SK-N-SH (cell line): Measurements from ENCODE around the gene FYCO1. TPM values are rescaled to one million over a fixed set of nuclear protein-coding genes. Genes with fewer than 3 reads are reported as not detected.

Experiments
- CTCF ChIA-PET: fragments of 300-600, 350-600 bp; formaldehyde crosslinking; extraction: SDS; loops from one replicate; lab custom pipeline; 2021; lab: Yijun Ruan, JAX
- POLR2A ChIA-PET: fragments of 350-600 bp; sonication (Branson Sonifier 250); formaldehyde crosslinking; extraction: SDS; loops from one replicate; lab custom pipeline; 2020; ENCODE audit warnings: antibody characterized with exemption, inconsistent platforms; lab: Yijun Ruan, JAX
- DNase-seq: peaks from one replicate; pipeline ENCODE4 v3.0.0; 2012
- H2AFZ ChIP-seq: fragments of 200-600 bp; sonication (generic); 2 replicates; pipeline ENCODE4 v1.8.1; 2016; ENCODE audit warnings: antibody characterized with exemption, mild to moderate bottlenecking, low read depth
- H3F3A ChIP-seq: fragments of 200-600 bp; sonication (generic); replicated peaks from 2 replicates; pipeline ENCODE3; 2016; ENCODE audit warnings: antibody characterized with exemption, mild to moderate bottlenecking; ENCODE audit not compliant: insufficient read depth
- H3K27ac ChIP-seq, 2 experiments: fragments of 200-500 bp in 1 of 2; fragments of 200-600 bp in 1 of 2; sonication (Bioruptor generic) in 1 of 2; sonication (generic), shearing (Covaris generic) in 1 of 2; 2 replicates each; pipeline versions ENCODE4 v1.5.1 to v1.6.1; 2014 to 2016; ENCODE audit warnings: low read depth in 2 of 2, inconsistent platforms in 1 of 2, low read length in 1 of 2, mild to moderate bottlenecking in 1 of 2, mixed read lengths in 1 of 2
- H3K27me3 ChIP-seq: fragments of 200-600 bp; sonication (generic), shearing (Covaris generic); 2 replicates; pipeline ENCODE4 v1.6.1; 2016; ENCODE audit warnings: mixed run types; ENCODE audit not compliant: insufficient read depth
- H3K36me3 ChIP-seq, 2 experiments: fragments of 200-500 bp in 1 of 2; fragments of 200-600 bp in 1 of 2; sonication (Bioruptor generic) in 1 of 2; sonication (generic) in 1 of 2; replicated peaks in 1 of 2; 2 replicates each; pipeline versions ENCODE3 to v1.5.1; 2014 to 2016; ENCODE audit warnings: low read length in 1 of 2, mild to moderate bottlenecking in 1 of 2; ENCODE audit not compliant: insufficient read depth in 2 of 2, control insufficient read depth in 1 of 2
- H3K4me1 ChIP-seq, 2 experiments: fragments of 200-500 bp in 1 of 2; fragments of 200-600 bp in 1 of 2; sonication (Bioruptor generic) in 1 of 2; sonication (generic), shearing (Covaris generic) in 1 of 2; 2 replicates each; pipeline versions ENCODE4 v1.5.1 to v1.6.1; 2014 to 2016; ENCODE audit warnings: low read depth in 1 of 2, low read length in 1 of 2, mixed run types in 1 of 2; ENCODE audit not compliant: insufficient read depth in 2 of 2, control insufficient read depth in 1 of 2
- H3K4me2 ChIP-seq: fragments of 200-600 bp; sonication (generic), shearing (Covaris generic); 2 replicates; pipeline ENCODE4 v1.6.1; 2017; ENCODE audit warnings: mixed run types
- H3K4me3 ChIP-seq, 2 experiments: fragments of 200-500 bp in 1 of 2; fragments of 200-600 bp in 1 of 2; sonication (Bioruptor generic) in 1 of 2; sonication (generic), shearing (Covaris generic) in 1 of 2; 2 replicates each; pipeline versions ENCODE4 v1.5.1 to v1.8.1; 2014 to 2016; ENCODE audit warnings: low read depth in 2 of 2, inconsistent platforms in 1 of 2, low read length in 1 of 2, mild to moderate bottlenecking in 1 of 2, mixed read lengths in 1 of 2, moderate library complexity in 1 of 2
- H3K79me2 ChIP-seq: fragments of 200-600 bp; sonication (generic); 2 replicates; pipeline ENCODE4 v1.8.1; 2017; ENCODE audit warnings: mild to moderate bottlenecking; ENCODE audit not compliant: insufficient read depth
- H3K9ac ChIP-seq: fragments of 200-600 bp; sonication (generic); 2 replicates; pipeline ENCODE4 v1.6.1; 2017; ENCODE audit warnings: mixed run types
- H3K9me2 ChIP-seq: fragments of 200-600 bp; sonication (generic); 2 replicates; pipeline ENCODE4 v1.6.1; 2017; ENCODE audit warnings: mixed run types
- H3K9me3 ChIP-seq: fragments of 200-600 bp; sonication (generic); 2 replicates; pipeline ENCODE4 v1.6.1; 2017; ENCODE audit warnings: mixed run types, mild to moderate bottlenecking, moderate library complexity
- H4K20me1 ChIP-seq: fragments of 200-600 bp; sonication (generic); 2 replicates; pipeline ENCODE4 v1.6.1; 2017; ENCODE audit warnings: mild to moderate bottlenecking, mixed run types; ENCODE audit not compliant: insufficient read depth
- CHD2 ChIP-seq: fragments of 150-350 bp; IDR thresholded peaks from 2 replicates; pipeline ENCODE4 v1.6.1; 2018; ENCODE audit warnings: low read length; ENCODE audit not compliant: partially characterized antibody
- EP300 ChIP-seq, 2 experiments: IDR thresholded peaks; 2 replicates each; pipeline versions ENCODE4 v1.4.0 to v1.6.1; 2012; ENCODE audit warnings: borderline replicate concordance in 1 of 2, low read depth in 1 of 2, low read length in 1 of 2
- EZH2phosphoT487 ChIP-seq: fragments of 200-600 bp; sonication (generic); IDR thresholded peaks from 2 replicates; pipeline ENCODE4 v1.6.1; 2017; ENCODE audit warnings: low read depth, mixed run types, mild to moderate bottlenecking, antibody characterized with exemption, moderate library complexity, borderline replicate concordance
- FOSL2 ChIP-seq: IDR thresholded peaks from 2 replicates; pipeline ENCODE4 v1.4.0; 2012; ENCODE audit warnings: low read depth, mild to moderate bottlenecking, moderate library complexity, borderline replicate concordance
- FOXJ3 ChIP-seq: sonication (generic); formaldehyde crosslinking; IDR thresholded peaks from 2 replicates; pipeline ENCODE4 v1.5.1; 2020; ENCODE audit warnings: mild to moderate bottlenecking, missing genetic modification reagents
- GABPA ChIP-seq: IDR thresholded peaks from 2 replicates; pipeline ENCODE4 v1.4.0; 2012; ENCODE audit warnings: low read depth, mild to moderate bottlenecking
- GATA2 ChIP-seq: sonication (generic); formaldehyde crosslinking; IDR thresholded peaks from 2 replicates; pipeline ENCODE4 v1.5.0; 2020; ENCODE audit warnings: mild to moderate bottlenecking, missing genetic modification reagents
- MEF2A ChIP-seq: IDR thresholded peaks from 2 replicates; pipeline ENCODE4 v1.4.0; 2012; ENCODE audit warnings: low read depth, borderline replicate concordance
- MXI1 ChIP-seq: IDR thresholded peaks from 2 replicates; pipeline ENCODE4 v1.6.1; 2012; ENCODE audit warnings: mild to moderate bottlenecking, low read depth, low read length, improper control_type of control experiment
- NRF1 ChIP-seq: IDR thresholded peaks from 2 replicates; pipeline ENCODE4 v1.6.1; 2012; ENCODE audit warnings: low read depth, mild to moderate bottlenecking, low read length
- RAD21 ChIP-seq: IDR thresholded peaks from 2 replicates; pipeline ENCODE4 v1.6.1; 2012; ENCODE audit warnings: mild to moderate bottlenecking, low read length
- RFX5 ChIP-seq: IDR thresholded peaks from 2 replicates; pipeline ENCODE4 v1.6.1; 2012; ENCODE audit warnings: mild to moderate bottlenecking, improper control_type of control experiment, low read length
- SMC3 ChIP-seq: IDR thresholded peaks from 2 replicates; pipeline ENCODE4 v1.6.1; 2012; ENCODE audit warnings: low read depth, low read length, improper control_type of control experiment
- TCF12 ChIP-seq: IDR thresholded peaks from 2 replicates; pipeline ENCODE4 v1.4.0; 2012
- YY1 ChIP-seq: IDR thresholded peaks from 2 replicates; pipeline ENCODE4 v1.4.0; 2012; ENCODE audit warnings: low read depth, mild to moderate bottlenecking
- WGBS: methylation state at CpG from one replicate; pipeline ENCODE4 v1.1.6; 2017; ENCODE audit warnings: low lambda C conversion rate; 5-methylcytosine and 5-hydroxymethylcytosine counted together
- polyA plus RNA-seq, 3 experiments: library from polyadenylated mRNA; depleted of rRNA; stranded (reverse); fragments of >200 nt; gene quantifications; 2 replicates each; pipeline ENCODE4 v1.2.3, GENCODE V29; 2012
- TF ChIP-seq, protein P1 (sequence below): fragments of 200-600 bp; sonication (generic); IDR thresholded peaks from 2 replicates; pipeline ENCODE4 v1.6.1; 2017; ENCODE audit warnings: antibody characterized with exemption, mild to moderate bottlenecking, moderate library complexity
- TF ChIP-seq, protein P2 (sequence below): IDR thresholded peaks from 2 replicates; pipeline ENCODE4 v1.4.0; 2012; ENCODE audit warnings: low read depth, borderline replicate concordance
- TF ChIP-seq, protein P3 (sequence below): IDR thresholded peaks from 2 replicates; pipeline ENCODE4 v1.6.1; 2012; ENCODE audit warnings: mild to moderate bottlenecking, low read depth, low read length, moderate library complexity
- TF ChIP-seq, protein P4 (sequence below): IDR thresholded peaks from 2 replicates; pipeline ENCODE4 v1.4.0; 2012; ENCODE audit warnings: low read depth, borderline replicate concordance
- TF ChIP-seq, protein P5 (sequence below): IDR thresholded peaks from 2 replicates; pipeline ENCODE4 v1.4.0; 2012; ENCODE audit warnings: low read depth

Gene FYCO1
- polyA plus RNA-seq, 1 of the 3 experiments (the other 2 are of a cell fraction): 5.5 TPM

DNA sequence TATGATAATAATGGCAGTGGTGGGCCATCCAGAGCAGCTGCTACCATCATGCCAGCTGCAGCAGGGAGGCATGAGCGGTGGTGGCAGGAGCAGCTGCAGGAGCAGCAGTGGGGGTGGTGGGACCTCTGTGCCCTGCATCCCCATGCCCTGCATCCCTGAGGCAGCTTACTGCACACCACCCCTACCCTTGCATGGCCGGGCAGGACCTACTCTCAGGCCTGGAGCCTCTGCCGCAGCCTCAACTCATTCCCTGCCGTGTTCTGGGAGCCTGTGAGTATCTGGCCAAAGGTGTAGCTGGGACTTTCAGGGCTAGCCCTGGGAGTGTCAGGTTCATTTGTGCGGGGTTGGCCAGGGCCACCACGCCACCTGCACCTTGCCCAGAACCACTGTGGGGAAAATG, 35.0 kb upstream of the FYCO1 start:
- H3K9ac ChIP-seq: no peak overlapping the region
- H3K4me3 ChIP-seq: no peak overlapping the region
- CTCF ChIA-PET: interaction anchor here (1.1 to 1.2 kb wide), 2 partner anchors 47 to 49 kb away, joined by 3 to 4 read pairs; no protein-coding TSS in a partner anchor
- H3F3A ChIP-seq: no peaks in the 10 kb centered on the region
- 23% methylated on average over 2 of the region's 6 CpGs for WGBS
- no peak overlapping the region for H3K27ac ChIP-seq
- TF ChIP-seq, protein P1, sequence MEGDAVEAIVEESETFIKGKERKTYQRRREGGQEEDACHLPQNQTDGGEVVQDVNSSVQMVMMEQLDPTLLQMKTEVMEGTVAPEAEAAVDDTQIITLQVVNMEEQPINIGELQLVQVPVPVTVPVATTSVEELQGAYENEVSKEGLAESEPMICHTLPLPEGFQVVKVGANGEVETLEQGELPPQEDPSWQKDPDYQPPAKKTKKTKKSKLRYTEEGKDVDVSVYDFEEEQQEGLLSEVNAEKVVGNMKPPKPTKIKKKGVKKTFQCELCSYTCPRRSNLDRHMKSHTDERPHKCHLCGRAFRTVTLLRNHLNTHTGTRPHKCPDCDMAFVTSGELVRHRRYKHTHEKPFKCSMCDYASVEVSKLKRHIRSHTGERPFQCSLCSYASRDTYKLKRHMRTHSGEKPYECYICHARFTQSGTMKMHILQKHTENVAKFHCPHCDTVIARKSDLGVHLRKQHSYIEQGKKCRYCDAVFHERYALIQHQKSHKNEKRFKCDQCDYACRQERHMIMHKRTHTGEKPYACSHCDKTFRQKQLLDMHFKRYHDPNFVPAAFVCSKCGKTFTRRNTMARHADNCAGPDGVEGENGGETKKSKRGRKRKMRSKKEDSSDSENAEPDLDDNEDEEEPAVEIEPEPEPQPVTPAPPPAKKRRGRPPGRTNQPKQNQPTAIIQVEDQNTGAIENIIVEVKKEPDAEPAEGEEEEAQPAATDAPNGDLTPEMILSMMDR: no peak
- TF ChIP-seq RAD21: no peak
- TF ChIP-seq FOXJ3: no peak
- TF ChIP-seq MXI1: no peak
- TF ChIP-seq, protein P2, sequence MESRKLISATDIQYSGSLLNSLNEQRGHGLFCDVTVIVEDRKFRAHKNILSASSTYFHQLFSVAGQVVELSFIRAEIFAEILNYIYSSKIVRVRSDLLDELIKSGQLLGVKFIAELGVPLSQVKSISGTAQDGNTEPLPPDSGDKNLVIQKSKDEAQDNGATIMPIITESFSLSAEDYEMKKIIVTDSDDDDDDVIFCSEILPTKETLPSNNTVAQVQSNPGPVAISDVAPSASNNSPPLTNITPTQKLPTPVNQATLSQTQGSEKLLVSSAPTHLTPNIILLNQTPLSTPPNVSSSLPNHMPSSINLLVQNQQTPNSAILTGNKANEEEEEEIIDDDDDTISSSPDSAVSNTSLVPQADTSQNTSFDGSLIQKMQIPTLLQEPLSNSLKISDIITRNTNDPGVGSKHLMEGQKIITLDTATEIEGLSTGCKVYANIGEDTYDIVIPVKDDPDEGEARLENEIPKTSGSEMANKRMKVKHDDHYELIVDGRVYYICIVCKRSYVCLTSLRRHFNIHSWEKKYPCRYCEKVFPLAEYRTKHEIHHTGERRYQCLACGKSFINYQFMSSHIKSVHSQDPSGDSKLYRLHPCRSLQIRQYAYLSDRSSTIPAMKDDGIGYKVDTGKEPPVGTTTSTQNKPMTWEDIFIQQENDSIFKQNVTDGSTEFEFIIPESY: no peak
- TF ChIP-seq, protein P3, sequence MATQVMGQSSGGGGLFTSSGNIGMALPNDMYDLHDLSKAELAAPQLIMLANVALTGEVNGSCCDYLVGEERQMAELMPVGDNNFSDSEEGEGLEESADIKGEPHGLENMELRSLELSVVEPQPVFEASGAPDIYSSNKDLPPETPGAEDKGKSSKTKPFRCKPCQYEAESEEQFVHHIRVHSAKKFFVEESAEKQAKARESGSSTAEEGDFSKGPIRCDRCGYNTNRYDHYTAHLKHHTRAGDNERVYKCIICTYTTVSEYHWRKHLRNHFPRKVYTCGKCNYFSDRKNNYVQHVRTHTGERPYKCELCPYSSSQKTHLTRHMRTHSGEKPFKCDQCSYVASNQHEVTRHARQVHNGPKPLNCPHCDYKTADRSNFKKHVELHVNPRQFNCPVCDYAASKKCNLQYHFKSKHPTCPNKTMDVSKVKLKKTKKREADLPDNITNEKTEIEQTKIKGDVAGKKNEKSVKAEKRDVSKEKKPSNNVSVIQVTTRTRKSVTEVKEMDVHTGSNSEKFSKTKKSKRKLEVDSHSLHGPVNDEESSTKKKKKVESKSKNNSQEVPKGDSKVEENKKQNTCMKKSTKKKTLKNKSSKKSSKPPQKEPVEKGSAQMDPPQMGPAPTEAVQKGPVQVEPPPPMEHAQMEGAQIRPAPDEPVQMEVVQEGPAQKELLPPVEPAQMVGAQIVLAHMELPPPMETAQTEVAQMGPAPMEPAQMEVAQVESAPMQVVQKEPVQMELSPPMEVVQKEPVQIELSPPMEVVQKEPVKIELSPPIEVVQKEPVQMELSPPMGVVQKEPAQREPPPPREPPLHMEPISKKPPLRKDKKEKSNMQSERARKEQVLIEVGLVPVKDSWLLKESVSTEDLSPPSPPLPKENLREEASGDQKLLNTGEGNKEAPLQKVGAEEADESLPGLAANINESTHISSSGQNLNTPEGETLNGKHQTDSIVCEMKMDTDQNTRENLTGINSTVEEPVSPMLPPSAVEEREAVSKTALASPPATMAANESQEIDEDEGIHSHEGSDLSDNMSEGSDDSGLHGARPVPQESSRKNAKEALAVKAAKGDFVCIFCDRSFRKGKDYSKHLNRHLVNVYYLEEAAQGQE: no peak
- no peak for TF ChIP-seq MEF2A
- no peak for TF ChIP-seq CHD2
- no peak for TF ChIP-seq GATA2 (CRISPR knock-in tag)
- TF ChIP-seq NRF1: no peak
- TF ChIP-seq, protein P4, sequence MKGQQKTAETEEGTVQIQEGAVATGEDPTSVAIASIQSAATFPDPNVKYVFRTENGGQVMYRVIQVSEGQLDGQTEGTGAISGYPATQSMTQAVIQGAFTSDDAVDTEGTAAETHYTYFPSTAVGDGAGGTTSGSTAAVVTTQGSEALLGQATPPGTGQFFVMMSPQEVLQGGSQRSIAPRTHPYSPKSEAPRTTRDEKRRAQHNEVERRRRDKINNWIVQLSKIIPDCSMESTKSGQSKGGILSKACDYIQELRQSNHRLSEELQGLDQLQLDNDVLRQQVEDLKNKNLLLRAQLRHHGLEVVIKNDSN: no peak
- TF ChIP-seq, protein P5, sequence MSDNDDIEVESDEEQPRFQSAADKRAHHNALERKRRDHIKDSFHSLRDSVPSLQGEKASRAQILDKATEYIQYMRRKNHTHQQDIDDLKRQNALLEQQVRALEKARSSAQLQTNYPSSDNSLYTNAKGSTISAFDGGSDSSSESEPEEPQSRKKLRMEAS: no peak
- TF ChIP-seq SMC3: no peak
- no peak for TF ChIP-seq GABPA
- TF ChIP-seq FOSL2: no peak
- TF ChIP-seq EP300 (IDR thresholded peaks at IDR 0.05; ENCODE audit: borderline replicate concordance in 1 of 2, low read depth in 1 of 2, low read length in 1 of 2): no peak
- TF ChIP-seq EZH2phosphoT487: no peak
- no peak for TF ChIP-seq RFX5
- no peak for TF ChIP-seq YY1
- no peak for TF ChIP-seq TCF12
- POLR2A ChIA-PET: no interaction called here
- H3K4me1 ChIP-seq: no peaks in the 10 kb centered on the region
- no peak overlapping the region for H3K4me2 ChIP-seq
- no peak for DNase-seq
- no peaks in the 10 kb centered on the region for H4K20me1 ChIP-seq
- H3K27me3 ChIP-seq: peaks cover 11% of the 10 kb centered on the region; the same call in 1 of the 2 replicates
- H2AFZ ChIP-seq: no peak overlapping the region
- no peaks in the 10 kb centered on the region for H3K79me2 ChIP-seq
- H3K9me2 ChIP-seq: no peaks in the 10 kb centered on the region
- no peaks in the 10 kb centered on the region for H3K9me3 ChIP-seq
- H3K36me3 ChIP-seq: no peaks in the 10 kb centered on the region
